ENCODE measurements around the gene BNIP5. TPM values are rescaled to one million over a fixed set of nuclear protein-coding genes. Genes with fewer than 3 reads are reported as not detected.

The BNIP5 gene
- total and polyA plus RNA-seq, 3 donors from 2014 or later, result 0.68 to 0.96 (median 0.87) TPM

DNA sequence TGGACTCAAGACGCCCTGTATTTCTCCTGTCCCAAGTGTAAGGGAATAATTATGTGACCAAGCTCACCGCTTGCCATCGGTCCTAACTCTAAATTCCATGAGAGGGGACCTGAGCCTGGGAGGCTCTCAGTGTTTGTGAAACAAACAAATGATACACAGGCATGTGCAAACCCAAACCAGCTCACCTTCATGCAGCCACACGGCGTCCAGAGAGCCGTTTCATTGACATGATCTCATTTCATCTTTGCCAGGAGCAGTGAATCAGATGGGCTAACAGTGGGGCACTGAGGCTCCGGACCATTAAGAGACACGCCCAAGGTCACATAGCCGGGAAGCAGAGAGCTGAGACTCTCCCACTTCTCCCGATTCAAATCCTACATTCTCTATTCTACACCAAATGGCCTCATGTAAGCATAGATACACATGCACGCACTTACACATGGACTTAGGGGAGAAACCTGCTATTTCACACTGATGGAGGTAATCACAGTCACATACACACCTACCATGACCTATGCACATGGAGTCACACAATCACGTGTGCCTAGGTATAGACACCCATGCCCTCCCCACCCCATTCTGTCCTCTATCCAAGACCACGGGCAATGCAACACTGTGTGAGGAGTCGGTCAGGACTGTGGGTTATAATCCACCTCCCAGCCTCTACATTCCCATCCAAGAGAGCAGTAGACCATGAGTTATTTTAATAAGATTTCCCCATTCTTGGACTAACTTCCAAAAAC lies 1.1 kb downstream of the BNIP5 start:
- Histone ChIP-seq H3K36me3 (ENCODE audit: low read depth, missing control alignments) (no peaks in the 10 kb centered on the region), H3K9me3 (no peaks in the 10 kb centered on the region), H3K4me1 (peaks cover 28% of the 10 kb centered on the region), H3K27ac (peak overlapping the region; percentile 83 to 89), H3K4me3 (no peak overlapping the region), H3K27me3 (no peaks in the 10 kb centered on the region)
- TF ChIP-seq, protein P1, sequence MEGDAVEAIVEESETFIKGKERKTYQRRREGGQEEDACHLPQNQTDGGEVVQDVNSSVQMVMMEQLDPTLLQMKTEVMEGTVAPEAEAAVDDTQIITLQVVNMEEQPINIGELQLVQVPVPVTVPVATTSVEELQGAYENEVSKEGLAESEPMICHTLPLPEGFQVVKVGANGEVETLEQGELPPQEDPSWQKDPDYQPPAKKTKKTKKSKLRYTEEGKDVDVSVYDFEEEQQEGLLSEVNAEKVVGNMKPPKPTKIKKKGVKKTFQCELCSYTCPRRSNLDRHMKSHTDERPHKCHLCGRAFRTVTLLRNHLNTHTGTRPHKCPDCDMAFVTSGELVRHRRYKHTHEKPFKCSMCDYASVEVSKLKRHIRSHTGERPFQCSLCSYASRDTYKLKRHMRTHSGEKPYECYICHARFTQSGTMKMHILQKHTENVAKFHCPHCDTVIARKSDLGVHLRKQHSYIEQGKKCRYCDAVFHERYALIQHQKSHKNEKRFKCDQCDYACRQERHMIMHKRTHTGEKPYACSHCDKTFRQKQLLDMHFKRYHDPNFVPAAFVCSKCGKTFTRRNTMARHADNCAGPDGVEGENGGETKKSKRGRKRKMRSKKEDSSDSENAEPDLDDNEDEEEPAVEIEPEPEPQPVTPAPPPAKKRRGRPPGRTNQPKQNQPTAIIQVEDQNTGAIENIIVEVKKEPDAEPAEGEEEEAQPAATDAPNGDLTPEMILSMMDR (IDR thresholded peaks at IDR 0.05), result no peak
- TF ChIP-seq POLR2A (IDR thresholded peaks at IDR 0.05), result no peak
- intact Hi-C loops (cut with DNase I; ENCODE audit: low total_unique reads), result no loop called here
- DNase-seq, result no peak
- 79 to 86% methylated on average over 9 to 14 of the region's 14 CpGs for whole genome bisulfite sequencing, 2 donors

DNA sequence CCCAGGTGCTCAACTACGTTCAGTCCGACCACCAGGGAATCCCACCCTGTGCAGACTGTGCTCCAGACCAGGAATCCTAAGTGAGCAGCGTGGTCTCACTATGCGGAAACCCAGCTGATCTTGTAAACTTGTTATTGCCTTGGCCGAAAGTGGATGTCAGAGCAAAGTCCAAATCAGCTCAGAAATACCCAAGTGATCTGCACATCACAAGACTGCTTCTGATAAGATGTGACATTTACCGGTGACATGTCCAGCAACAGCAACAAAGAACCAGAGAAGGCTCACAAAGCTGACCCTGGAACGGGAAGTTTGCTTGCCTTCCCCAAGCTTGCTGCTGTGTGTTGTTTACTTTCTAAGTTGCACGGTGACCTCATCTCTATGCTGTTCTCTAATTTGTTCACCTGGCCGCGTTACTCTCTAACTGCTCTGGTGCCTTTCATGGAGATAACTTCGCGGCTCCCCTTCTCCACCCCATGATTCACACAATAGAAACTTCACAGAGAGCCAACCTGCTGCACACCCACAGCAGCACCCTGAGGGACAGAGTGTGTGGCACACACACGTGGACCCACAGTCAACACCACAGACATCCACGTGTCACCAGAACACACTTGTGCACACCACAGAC lies 1.7 kb downstream of the BNIP5 start:
- WGBS, 2 donors, result 36 to 45% methylated on average over 9 to 14 of the region's 14 CpGs
- H3K27ac ChIP-seq, result peak overlapping the region; percentile 83 to 89
- intact Hi-C loops (cut with DNase I; ENCODE audit: low total_unique reads), result no loop called here
- no peak overlapping the region for H3K4me3 ChIP-seq
- no peaks in the 10 kb centered on the region for H3K9me3 ChIP-seq
- H3K36me3 ChIP-seq (ENCODE audit: low read depth, missing control alignments), result no peaks in the 10 kb centered on the region
- no peak for DNase-seq
- peaks cover 24% of the 10 kb centered on the region for H3K4me1 ChIP-seq
- TF ChIP-seq, protein P1 (IDR thresholded peaks at IDR 0.05), result no peak
- H3K27me3 ChIP-seq, result no peaks in the 10 kb centered on the region

DNA sequence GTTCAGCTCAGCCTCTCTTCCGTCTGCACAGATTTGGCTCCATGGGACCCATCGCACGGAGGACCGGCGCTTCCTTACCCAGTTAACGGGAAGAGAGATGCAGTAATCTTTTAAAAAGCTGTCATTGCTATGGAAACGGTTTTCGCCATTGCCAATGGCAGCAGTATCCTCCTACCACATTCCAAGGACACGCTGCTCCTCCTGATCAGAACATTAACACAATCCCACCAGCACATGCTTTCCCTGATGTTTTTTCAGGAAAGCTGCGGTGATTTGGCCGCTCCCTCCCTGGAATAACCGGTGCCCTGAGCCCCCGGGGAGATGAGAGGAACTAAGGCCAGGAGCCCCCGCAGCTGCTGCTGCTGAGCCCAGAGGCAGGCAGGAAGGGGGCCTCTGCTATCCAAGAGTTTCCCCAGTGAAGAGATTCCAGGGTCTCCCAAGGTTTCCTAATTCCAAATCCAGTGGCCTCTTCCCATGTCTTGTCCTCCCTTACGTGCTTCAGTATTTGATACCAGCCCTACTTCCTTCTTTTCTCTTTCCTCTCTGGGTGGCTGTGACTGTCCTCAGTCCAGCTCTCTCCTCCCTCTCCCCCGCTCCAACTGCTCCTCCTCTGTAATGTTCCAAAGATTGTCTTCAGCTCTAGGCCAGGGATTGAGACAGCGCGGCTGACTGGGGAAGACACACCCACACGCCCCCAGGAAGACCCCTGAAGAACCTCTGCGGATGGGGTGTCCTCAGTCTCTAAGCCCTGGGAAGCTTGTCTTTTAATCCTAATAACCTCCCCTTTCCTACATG lies 2.6 kb downstream of the BNIP5 start:
- no peaks in the 10 kb centered on the region for H3K9me3 ChIP-seq
- DNase-seq, result peak; percentile 71
- no peaks in the 10 kb centered on the region for H3K27me3 ChIP-seq
- WGBS, 2 donors, result 26 to 37% methylated on average over 17 to 20 of the region's 20 CpGs
- peak overlapping the region; percentile 83 to 89 for H3K27ac ChIP-seq
- no peaks in the 10 kb centered on the region for H3K36me3 ChIP-seq (ENCODE audit: low read depth, missing control alignments)
- no peak for TF ChIP-seq POLR2A (IDR thresholded peaks at IDR 0.05)
- TF ChIP-seq, protein P1 (IDR thresholded peaks at IDR 0.05), result no peak
- no peak overlapping the region for H3K4me3 ChIP-seq
- peaks cover 24% of the 10 kb centered on the region for H3K4me1 ChIP-seq
- intact Hi-C loops (cut with DNase I; ENCODE audit: low total_unique reads), result no loop called here

DNA sequence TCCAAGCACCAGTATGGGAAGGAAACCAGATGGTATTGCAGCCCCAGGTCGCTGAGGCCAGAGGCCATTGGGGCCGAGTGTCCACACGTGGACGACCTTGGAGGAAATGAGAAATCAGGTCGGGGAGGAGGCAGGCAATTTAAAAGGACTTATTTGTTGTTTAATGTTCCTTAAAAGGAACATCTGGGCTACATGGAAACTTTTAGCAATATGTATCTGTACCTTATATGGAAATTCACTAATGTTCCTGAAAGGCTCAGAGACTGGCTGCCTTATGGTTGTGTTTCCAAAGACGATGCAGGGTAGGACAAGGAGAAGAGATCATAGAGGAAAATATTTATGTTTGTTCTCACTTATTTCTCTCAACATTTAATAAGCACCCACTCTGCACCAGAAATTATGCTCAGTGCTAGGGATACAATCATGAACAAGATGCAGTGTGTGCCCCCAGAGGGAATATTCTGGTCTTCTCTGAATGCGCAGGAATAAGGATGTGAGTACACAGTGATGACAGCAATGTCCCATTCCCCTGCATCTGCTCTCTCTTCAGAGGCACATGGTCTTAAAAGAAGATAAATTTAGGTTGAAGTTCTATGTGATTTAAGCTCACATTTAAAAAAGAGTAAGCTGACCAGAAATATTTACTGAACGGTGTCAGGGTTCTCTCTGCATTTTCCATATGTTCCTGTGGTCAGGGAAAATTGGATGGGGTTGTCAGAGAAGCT lies 3.4 kb downstream of the BNIP5 start:
- Histone ChIP-seq H3K4me1 (peaks cover 31% of the 10 kb centered on the region), H3K27ac (peak overlapping the region; percentile 9 to 89), H3K9me3 (no peaks in the 10 kb centered on the region), H3K36me3 (ENCODE audit: low read depth, missing control alignments) (no peaks in the 10 kb centered on the region), H3K4me3 (no peak overlapping the region), H3K27me3 (no peaks in the 10 kb centered on the region)
- intact Hi-C loops (cut with DNase I; ENCODE audit: low total_unique reads), result no loop called here
- WGBS, 2 donors, result 39 to 48% methylated on average over 8 of the region's 8 CpGs
- TF ChIP-seq, protein P1 (IDR thresholded peaks at IDR 0.05), result no peak
- TF ChIP-seq POLR2A (IDR thresholded peaks at IDR 0.05), result no peak
- DNase-seq, result no peak

Data from testis (tissue), 3 donors.